Activated gamma-delta T cell (primary cell): ENCODE data around the gene KHDRBS2.

Source experiments
- DNase-seq: peaks from one replicate; lab custom pipeline; 2025; lab: John Stamatoyannopoulos, UW

Gene KHDRBS2

GRCh38 chr6:61868507-61869080 is 417.4 kb downstream of the KHDRBS2 start:
- DNase-seq = no peak

GRCh38 chr6:61867635-61868034 is 418.4 kb downstream of the KHDRBS2 start:
- DNase-seq = no peak

- DNase-seq = no peak
These were observed 428.5 kb downstream of the KHDRBS2 start for GRCh38 chr6:61857541-61857940.

GRCh38 chr6:61841958-61842357 is 444.1 kb downstream of the KHDRBS2 start:
- no peak for DNase-seq

- no peak for DNase-seq
These were observed 450.8 kb downstream of the KHDRBS2 start for GRCh38 chr6:61835237-61835636.

GRCh38 chr6:61833176-61833755 is 452.8 kb downstream of the KHDRBS2 start:
- DNase-seq = no peak

- DNase-seq = no peak
These were observed 468.3 kb downstream of the KHDRBS2 start for GRCh38 chr6:61817716-61818115.

- DNase-seq = no peak
These were observed 476.0 kb downstream of the KHDRBS2 start for GRCh38 chr6:61810047-61810446.

GRCh38 chr6:61809004-61809595 is 476.9 kb downstream of the KHDRBS2 start:
- no peak for DNase-seq

- DNase-seq = no peak
These were observed 498.0 kb downstream of the KHDRBS2 start for GRCh38 chr6:61787998-61788397.

GRCh38 chr6:61769446-61769845 is 516.6 kb downstream of the KHDRBS2 start:
- DNase-seq = peak; percentile 0

GRCh38 chr6:61755739-61756138 is 530.3 kb downstream of the KHDRBS2 start:
- no peak for DNase-seq

GRCh38 chr6:61751986-61752385 is 534.0 kb downstream of the KHDRBS2 start:
- DNase-seq = no peak

- DNase-seq = no peak
These were observed 540.0 kb downstream of the KHDRBS2 start for GRCh38 chr6:61745994-61746393.

GRCh38 chr6:61711849-61712248 is 574.2 kb downstream of the KHDRBS2 start:
- DNase-seq = no peak

- DNase-seq = no peak
These were observed 597.9 kb downstream of the KHDRBS2 start for GRCh38 chr6:61688165-61688564.

- DNase-seq = no peak
These were observed 603.5 kb downstream of the KHDRBS2 start for GRCh38 chr6:61682562-61682961.

GRCh38 chr6:61679625-61680024 is 606.4 kb downstream of the KHDRBS2 start:
- no peak for DNase-seq

GRCh38 chr6:61675734-61676133 is 610.3 kb downstream of the KHDRBS2 start:
- no peak for DNase-seq

GRCh38 chr6:61649845-61650244 is 636.2 kb downstream of the KHDRBS2 start:
- DNase-seq = no peak

GRCh38 chr6:61640463-61640862 is 645.6 kb downstream of the KHDRBS2 start:
- no peak for DNase-seq
